ENCODE results near the gene BSG. TPM values are rescaled to one million over a fixed set of nuclear protein-coding genes. Genes with fewer than 3 reads are reported as not detected.

BSG gene
- total and polyA plus RNA-seq, 11 donors = 727 to 2,989 (median 1,462) TPM

- Histone ChIP-seq H3K27me3 (peaks cover 0 to 3% (median 0%) of the 10 kb centered on the region in 9 donors), H3K4me3 (no peak overlapping the region), H3K27ac (no peak overlapping the region), H3K9me3 (no peaks in the 10 kb centered on the region), H3K36me3 (peaks cover 0 to 51% (median 34%) of the 10 kb centered on the region in 9 donors), H3K4me1 (peaks cover 0 to 5% (median 0%) of the 10 kb centered on the region in 12 donors)
- intact Hi-C loops (cut with DNase I) = no loop called here
- DNase-seq = no peak
- 92 to 95% (median 93%) methylated on average over 30 to 58 of the region's 58 CpGs for WGBS, 4 donors
- TF ChIP-seq POLR2A (IDR thresholded peaks at IDR 0.05) = no peak
- TF ChIP-seq CTCF (IDR thresholded peaks at IDR 0.05) = no peak
- ATAC-seq = no peak
Observed at GRCh38 chr19:616747-617526, 44.5 kb downstream of the BSG start.

- H3K4me1 ChIP-seq = peaks cover 0 to 5% (median 0%) of the 10 kb centered on the region in 12 donors
- intact Hi-C loops (cut with DNase I) = no loop called here
- H3K4me3 ChIP-seq = no peak overlapping the region
- no peak overlapping the region for H3K27ac ChIP-seq
- peaks cover 0 to 3% (median 0%) of the 10 kb centered on the region in 9 donors for H3K27me3 ChIP-seq
- H3K36me3 ChIP-seq = peaks cover 0 to 59% (median 40%) of the 10 kb centered on the region in 9 donors
- WGBS, 4 donors = 75 to 90% (median 89%) methylated on average over 11 to 29 of the region's 29 CpGs
- DNase-seq (no peak), ATAC-seq (peak in 1 of 4 donors; percentile 10)
- H3K9me3 ChIP-seq = no peaks in the 10 kb centered on the region
- TF ChIP-seq CTCF (IDR thresholded peaks at IDR 0.05) = no peak
- TF ChIP-seq POLR2A (IDR thresholded peaks at IDR 0.05) = no peak
Observed at GRCh38 chr19:617551-618246, 45.3 kb downstream of the BSG start.

GRCh38 chr19:618247-618619, 45.8 kb downstream of the BSG start:
- peaks cover 0 to 64% (median 45%) of the 10 kb centered on the region in 9 donors for H3K36me3 ChIP-seq
- DNase-seq (no peak), ATAC-seq (no peak)
- no peak overlapping the region for H3K4me3 ChIP-seq
- WGBS, 4 donors = 92 to 97% (median 93%) methylated on average over 14 to 19 of the region's 19 CpGs
- H3K9me3 ChIP-seq = no peaks in the 10 kb centered on the region
- no peak for TF ChIP-seq POLR2A (IDR thresholded peaks at IDR 0.05)
- TF ChIP-seq CTCF (IDR thresholded peaks at IDR 0.05) = no peak
- H3K27ac ChIP-seq = no peak overlapping the region
- peaks cover 0 to 3% (median 0%) of the 10 kb centered on the region in 9 donors for H3K27me3 ChIP-seq
- H3K4me1 ChIP-seq = peaks cover 0 to 5% (median 0%) of the 10 kb centered on the region in 12 donors
- intact Hi-C loops (cut with DNase I) = no loop called here

- 94% methylated on average over 18 to 27 of the region's 27 CpGs for WGBS, 4 donors
- peaks cover 0 to 5% (median 0%) of the 10 kb centered on the region in 12 donors for H3K4me1 ChIP-seq
- DNase-seq (no peak), ATAC-seq (no peak)
- intact Hi-C loops (cut with DNase I) = no loop called here
- TF ChIP-seq CTCF (IDR thresholded peaks at IDR 0.05) (no peak), POLR2A (IDR thresholded peaks at IDR 0.05) (no peak)
- peaks cover 0 to 68% (median 46%) of the 10 kb centered on the region in 9 donors for H3K36me3 ChIP-seq
- no peak overlapping the region for H3K27ac ChIP-seq
- H3K9me3 ChIP-seq = no peaks in the 10 kb centered on the region
- H3K27me3 ChIP-seq = peaks cover 0 to 3% (median 0%) of the 10 kb centered on the region in 9 donors
- H3K4me3 ChIP-seq = no peak overlapping the region
Observed at GRCh38 chr19:618674-619285, 46.4 kb downstream of the BSG start.

Data from heart left ventricle (tissue), 16 donors.